GM21723 (cell line): ENCODE results near the gene DMXL2.
"Not testable (repeated sequence)": the region's sequence is repeated elsewhere in the genome, so short reads cannot be mapped to it uniquely, and the experiment has no call there.

ENCODE experiments used
- ATAC-seq: cut with Tn5 transposase; IDR thresholded peaks from one replicate; pipeline ENCODE4 v1.9.1; 2021; ENCODE audit warnings: mild to moderate bottlenecking, moderate library complexity; ENCODE audit not compliant: unreplicated experiment

The DMXL2 gene

DNA sequence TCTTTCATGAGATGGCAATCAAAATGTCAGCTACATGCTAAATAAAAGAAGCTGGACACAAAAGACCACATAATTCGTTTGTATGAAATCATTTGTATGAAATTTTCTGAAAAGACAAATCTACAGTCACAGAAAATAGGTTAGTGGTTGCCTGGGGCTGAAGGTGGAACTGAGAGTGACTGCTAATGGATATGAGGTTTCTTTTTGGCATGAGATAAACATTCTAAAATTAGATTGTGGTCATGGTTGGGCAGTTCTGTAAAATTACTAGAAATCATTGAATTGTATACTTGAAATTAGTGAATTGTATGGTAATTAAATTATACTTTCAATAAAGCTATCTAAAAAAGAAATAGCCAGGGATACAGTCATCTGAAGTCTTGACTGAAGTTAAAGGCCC, 2.7 kb upstream of the DMXL2 start:
- ATAC-seq, result peak; percentile 46

DNA sequence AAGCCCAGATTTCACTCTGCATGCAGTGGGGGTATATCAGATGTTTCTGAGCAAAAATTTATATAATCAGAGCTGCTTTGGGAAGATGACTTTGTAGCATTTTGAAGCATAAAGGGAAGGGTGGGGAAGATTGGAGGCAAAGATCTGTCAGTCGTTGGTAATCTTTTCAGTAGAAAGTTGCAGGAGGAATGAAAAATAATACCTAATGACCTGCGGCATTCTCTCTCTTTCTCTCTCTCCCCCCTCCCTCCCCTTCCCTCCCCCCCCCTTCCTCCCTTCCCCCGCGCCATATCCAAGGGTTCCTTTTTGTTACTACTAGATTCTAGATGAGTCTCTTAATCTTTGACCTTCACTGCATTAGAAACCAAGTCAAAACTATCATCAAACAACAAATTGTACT, 1.5 kb upstream of the DMXL2 start:
- ATAC-seq, result no peak

DNA sequence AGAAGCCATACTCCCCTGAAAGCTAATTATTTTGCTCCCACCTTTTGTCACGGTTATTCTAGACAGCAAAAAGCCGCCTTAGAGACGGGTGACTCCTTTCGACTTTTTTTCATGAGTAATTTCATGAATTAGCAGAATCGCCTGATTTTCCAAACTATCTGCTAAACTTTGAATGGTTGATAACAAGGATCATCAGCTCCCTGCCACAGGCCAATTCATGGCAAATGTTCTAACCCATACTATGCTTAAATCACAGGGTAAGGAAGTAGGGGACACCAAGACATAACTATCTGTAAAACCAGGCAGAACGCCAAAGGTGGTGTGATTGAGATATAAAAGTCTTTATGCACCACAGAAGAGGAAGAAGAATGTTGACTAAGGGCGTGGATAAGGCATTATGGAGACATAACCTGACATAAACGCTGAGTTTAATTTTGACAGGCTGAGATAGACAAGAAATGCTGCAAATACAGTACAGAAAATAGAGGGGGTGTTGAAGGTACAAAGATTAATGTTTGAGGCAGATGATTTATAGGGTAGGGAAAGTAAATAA, 891 bp upstream of the DMXL2 start:
- no peak for ATAC-seq

DNA sequence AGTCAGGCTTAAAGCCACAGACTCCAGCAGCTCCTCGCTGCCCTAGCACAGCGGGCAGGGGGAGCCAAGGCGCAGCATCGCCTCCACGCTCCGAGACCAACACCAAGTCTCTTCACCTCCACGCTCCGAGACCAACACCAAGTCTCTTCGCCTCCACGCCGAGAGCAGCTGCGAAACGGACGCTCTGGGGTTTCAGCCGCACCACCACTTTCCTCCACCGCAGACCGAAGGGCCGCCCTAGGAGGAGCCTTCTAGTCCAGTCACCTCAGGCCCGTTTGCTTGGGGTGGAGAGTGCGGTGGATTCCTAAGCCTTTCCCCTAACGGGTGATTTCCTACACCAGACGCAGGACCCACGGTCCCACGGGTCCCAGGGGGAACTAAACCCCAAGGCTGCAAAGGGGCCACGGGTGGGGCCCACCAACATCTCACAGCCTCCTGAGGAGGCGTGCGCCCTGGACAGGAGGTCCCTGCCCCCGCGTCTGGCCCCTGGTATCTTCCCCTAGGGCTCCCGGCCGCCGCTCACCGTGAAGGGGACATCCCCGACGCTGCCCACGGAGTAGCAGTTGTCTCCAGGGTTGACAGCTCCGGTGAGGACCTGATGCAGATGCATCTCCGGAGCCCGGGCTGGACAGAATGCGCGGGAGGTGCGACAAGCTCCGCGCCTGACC, 501 bp downstream of the DMXL2 start:
- peak; percentile 51 for ATAC-seq

DNA sequence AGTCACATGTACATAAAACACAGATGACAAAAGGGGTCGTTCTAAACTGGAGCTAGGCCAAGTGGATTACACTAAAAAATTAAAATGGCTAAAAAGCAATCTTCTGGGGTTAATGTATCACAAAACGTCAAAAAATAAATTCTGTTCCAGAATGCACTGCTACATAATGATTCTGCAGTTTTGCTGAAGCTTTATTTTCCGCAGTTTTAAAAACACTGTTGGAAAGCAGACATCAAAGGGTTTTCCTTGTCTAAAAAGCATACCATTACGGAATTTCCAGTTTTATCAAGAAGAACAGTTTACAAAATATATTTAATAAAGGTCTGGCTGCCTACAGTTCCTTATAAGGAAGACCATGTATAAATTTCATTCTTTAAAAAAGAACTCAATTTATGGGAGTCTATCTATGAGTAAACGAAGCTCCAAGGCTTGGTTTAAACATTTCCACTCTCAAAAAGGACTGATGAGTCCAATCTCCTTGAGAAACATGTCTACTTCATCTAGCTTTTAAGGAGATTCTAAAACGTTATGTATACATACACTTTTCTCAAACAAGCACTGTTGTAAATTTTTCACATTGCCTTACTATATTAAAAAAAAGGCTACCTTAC, 1.3 kb downstream of the DMXL2 start:
- ATAC-seq, result no peak

DNA sequence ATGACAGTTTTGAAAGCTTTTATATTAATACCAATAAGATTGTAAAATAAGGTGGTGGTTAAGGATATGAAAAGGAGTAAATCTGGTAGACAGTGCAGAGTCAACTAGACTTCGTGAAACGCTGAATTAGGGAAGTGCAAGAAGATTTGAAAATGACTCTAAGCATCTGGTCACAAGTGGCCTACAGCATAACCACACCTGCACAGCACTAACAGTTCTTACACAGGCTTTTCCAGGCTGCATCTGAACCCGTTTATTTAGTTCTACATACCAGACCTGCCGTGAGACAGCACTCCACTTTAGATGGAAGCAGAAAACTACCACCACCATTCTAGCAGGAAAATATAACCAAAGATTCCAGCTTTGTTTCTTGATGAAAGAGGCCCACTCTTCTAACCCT, 1.9 kb downstream of the DMXL2 start:
- ATAC-seq, result no peak

DNA sequence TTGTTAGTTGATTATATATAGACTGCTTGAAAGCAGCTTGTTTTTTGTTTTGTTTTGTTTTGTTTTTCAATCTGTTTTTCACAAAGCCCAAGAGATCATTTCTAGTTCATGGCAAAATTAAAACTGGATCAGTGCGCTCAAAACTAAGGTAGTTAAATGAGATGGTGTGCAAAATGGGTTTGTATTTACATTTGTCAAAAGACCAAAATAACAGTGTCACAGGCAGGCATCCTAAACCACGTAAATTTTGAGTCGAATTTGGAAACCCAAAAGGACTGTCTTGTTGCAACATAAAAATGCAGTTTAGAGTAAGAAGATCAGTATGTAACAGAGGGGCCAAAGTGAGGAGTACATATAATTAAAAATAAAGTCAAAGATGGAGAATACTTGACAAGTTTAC, 2.4 kb downstream of the DMXL2 start:
- ATAC-seq, result no peak

DNA sequence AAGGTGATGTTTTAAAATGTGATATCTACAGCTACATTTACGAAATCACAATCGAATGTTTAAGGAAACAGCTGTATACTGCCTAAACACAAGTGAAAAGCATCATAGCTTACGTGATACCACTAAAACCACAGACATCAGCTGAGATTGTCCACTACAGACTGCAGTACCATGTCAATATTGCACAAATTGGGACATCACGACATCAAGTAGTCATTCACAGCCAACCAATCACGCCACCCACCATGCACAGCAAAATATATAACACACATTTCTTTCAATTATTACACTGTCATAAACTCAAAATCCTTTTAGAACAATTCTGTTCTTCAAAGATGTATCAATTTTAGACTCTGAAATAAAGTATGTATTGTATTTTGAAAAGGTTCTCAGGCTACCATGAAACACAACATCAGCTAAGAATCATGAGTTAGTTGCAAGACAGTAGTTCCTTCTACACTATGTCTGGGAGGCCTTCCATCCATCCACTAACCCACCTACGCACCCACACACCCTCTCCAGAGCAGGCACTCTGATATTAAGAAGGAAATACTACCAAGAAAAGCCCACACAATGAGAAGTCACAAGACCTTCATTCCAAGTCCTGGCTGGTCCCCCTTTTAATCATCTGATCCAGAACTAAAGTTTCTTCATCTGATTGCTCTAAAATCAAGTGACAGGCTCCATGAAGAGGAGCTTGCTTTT, 3.1 kb downstream of the DMXL2 start:
- ATAC-seq, result no peak

DNA sequence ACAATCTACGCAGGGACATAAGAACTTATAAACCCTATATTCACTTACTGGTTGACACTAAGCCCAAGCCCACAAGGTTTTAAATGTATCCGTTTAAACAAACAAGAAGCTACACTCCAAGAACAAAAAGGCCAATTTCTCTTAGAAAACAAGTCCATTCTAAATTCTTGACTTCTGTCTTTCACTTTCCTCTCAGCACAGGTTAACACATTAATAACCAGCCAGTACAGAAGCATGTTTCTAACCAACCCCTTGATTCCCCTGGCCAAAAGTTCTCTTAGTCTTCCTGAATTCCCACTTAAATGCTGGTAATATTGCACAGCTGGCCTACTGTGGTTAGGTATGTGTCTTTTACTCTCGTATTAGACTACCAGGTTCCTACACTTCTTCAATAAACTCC, 4.7 kb downstream of the DMXL2 start:
- ATAC-seq, result no peak

DNA sequence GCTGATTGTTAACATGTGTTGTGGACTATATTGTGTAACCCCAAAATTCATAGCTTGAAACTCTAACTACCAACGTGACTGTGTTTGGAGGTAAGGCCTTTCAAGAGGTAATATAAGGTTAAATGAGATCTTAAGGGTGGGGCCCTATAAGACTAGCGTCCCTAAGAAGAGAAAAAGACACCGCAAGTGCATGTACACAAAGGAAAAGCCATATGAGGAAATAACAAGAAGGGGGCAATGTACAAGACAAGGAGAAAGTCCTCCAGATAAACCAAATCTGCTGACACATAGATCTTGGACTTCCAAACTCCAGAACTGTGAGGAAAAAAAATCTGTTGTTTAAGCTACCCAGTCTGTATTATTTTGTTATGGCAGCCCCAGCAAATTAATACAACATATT, 8.6 kb downstream of the DMXL2 start:
- ATAC-seq, result no peak

DNA sequence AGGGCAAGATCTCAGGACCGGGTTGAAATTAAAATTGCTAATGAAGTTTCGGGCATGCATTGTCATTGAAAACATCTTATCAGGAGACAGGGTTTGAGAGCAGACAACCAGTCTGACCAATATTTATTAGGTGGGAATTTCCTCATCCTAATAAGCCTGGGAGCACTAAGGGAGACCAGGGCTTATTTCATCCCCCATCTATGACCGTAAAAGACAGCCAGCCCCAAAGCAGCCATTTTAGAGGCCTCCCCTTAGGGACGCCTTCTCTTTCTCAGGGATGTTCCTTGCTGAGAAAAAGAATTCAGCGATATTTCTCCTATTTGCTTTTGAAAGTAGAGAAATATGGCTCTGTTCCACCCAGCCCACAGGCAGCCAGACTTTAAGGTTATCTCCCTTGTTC, 9.9 kb downstream of the DMXL2 start:
- ATAC-seq, result not testable (repeated sequence)

DNA sequence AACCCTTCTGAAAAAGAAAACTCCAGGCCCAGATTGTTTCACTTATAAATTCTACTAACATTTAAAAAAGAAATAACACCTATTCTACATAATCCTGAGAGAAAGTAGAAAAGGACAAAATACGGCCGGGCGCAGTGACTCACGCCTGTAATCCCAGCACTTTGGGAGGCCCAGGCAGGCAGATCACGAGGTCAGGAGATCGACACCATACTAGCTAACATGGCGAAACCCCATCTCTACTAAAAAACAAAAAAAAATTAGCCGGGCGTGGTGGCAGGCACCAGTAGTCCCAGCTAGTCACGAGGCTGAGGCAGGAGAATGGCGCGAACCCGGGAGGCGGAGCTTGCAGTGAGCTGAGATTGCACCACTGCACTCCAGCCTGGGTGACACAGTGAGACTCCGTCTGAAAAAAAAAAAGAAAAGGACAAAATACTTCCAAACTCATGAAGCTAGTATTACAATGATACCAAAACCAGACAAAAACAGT, 19.1 kb downstream of the DMXL2 start:
- ATAC-seq, result not testable (repeated sequence)

DNA sequence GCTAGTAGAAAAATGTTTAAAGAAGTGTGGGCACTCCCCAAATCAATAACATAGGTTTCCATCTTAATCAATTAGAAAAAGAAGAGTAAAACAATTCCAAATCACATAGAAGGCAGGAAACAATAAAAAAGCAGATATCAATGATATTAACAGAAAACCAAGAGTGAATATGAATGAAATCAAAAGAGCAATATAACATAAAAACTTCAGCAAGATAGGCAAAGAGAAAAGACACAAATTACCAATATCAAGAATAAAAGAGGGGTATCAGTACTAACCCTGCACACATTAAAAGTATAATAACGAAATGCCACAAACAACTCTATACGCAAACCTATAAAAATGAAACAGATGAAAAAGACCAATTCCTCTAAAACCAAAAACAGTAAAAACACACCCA, 19.6 kb downstream of the DMXL2 start:
- no peak for ATAC-seq

DNA sequence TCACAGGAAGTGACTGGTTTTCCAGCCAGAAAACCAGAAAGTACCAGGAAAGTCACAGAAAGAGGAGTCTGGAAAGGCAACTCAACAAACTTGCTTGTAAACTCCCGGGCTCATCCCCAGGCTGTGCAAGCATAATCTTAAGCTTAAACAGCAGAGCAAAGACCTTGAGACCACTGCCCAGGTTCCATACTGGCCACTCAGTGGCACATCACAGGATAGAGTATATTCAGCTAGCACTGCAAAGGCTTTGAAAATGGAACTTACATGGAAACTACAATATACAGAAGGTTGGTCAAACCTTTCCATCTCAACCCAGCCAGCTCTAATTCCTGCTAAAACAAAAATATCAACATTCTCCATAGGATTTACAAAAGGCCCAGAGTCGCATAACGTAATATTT, 20.1 kb downstream of the DMXL2 start:
- ATAC-seq, result no peak

DNA sequence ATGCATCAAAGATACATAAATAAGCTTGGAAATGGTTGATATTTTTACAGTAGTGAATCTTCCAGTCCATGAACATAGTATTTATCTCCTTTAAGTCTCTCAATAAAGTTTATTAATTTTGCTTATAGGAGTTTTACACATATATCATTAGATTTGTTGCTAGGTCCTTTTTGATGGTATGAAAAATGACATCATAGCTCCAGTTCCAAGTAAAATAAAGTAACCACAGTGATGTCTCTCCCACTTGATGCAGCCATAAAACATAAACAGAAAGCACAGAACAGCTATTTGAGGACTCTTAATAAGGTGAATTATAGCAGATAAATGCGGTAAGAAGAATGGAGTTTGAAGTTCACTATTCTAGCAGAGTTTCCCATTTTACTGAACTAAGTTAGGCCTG, 20.8 kb downstream of the DMXL2 start:
- ATAC-seq, result no peak

DNA sequence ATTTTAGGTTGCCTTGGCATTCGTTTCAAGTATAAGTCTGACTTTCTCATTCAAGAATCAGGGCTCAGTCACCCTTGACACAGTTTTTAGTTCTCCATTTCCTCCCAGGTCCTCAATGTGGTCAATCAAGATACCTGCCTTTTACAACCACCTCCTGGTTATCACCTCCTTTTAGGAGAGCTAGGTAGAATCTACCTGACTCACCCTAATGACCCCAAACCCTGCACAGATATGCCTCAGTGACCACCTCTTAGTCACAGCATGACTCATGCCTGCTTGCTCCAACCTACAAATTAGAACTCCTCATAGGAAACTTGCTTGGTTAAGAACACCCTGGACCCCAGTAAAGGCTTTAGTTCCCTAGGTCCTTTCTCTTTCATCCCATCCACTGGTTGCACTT, 22.5 kb downstream of the DMXL2 start:
- peak; percentile 68 for ATAC-seq

DNA sequence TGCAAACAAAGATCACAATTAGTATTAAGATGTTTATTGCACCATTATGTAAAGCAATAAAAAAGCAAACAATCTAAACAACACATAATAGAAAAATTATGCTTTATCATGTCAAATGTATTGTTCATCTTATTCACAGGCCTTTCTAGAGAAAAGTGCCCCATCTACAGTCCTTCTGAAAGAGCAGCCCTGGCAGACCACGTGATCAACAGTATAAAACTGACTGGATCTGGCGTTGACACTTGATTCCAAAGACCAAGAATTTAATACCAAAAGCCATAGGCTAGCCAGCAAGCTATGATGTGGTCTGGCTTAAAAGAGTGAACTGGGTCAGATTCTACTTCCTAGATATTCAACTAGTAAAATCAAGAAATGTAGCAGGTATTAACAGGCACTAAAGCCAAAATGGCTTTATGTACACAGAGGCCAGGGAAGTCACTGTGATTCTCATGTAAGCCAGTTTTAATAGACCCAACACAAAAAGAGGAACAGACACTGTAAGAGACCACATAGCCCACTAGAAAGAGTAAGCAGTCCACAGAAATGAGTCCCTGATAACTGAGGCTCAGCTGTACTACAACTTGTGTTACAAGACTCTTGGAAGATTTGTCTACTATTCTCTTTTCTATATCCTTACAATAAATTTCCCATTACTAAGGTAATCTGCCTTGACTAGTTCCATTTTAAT, 32.5 kb downstream of the DMXL2 start:
- ATAC-seq, result no peak

DNA sequence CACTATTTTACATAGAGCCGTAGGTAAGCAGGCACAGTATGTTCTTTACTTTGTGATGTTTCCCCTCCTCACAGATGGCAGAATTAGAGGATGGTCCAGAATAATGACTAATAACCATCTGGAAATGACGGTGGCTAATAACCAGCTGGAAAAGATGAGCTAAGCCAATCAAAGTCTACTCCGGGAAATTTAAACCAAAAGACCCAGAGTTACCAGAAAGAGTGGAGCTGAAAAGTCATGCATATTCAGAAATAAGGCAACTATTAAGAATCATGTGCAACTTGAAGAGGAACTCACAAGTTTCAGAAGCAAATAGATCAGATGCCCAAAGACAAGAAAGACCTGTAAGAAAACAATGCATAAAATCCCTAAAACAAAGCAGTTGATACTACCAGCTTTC, 33.6 kb downstream of the DMXL2 start:
- ATAC-seq, result no peak

DNA sequence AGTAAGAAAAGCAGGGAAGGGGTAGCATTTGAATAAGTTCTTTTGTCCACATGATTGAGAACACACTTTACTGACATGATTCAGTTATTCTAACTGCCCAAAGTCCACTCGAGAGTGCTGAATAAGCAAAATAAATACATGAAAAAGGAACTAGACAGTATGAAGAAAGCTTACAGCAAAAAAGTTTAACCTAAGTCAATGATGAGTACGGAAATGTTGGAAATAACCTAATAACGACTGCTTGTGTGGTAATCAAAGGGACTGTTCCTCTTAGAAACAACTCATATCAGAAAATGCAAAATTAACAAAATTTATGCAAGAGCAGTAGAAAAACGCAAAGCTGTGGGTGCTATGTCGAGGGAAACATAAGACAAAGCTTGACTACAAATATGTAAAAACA, 36.6 kb downstream of the DMXL2 start:
- ATAC-seq, result no peak

DNA sequence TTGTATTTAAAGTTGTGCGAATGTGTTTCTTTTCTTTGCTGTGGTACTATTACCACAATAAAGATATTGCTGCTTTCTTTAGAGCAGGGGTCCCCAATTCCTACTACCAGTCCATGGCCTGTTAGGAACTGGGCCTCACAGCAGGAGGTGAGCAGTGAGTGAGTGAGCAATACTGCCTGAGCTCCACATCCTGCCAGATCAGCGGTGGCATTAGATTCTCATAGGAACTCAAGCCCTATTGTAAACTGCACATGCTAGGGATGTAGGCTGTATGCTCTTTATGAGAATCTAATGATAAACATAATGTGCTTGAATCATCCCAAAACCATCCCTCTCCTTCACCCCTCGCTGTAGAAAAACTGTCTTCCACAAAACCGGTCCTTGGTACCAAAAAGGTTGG, 41.6 kb downstream of the DMXL2 start:
- ATAC-seq, result no peak

DNA sequence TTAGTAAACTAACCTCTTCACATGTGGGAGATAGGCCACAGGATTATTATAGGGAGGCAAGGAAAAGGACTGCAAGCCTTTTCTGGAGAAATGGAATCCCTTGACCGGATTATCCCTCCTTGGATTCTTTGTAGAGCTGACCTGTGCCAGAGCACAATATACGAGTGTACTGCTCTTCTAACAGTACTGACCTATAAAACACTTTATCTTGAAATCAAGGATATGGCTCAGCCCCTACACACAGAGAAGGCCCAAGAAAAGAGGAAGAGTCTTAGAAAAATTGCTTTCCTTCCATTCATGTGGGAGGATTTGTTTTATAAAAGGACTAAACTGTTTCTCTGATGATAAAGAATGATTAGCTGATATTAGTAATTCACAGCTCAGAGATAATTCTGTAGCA, 42.2 kb downstream of the DMXL2 start:
- no peak for ATAC-seq
